ENCODE data around the gene DPP3.

DPP3 gene

GRCh38 chr11:66495401-66495854 lies 15.2 kb downstream of the DPP3 start:
- TF ChIP-seq CTCF (IDR thresholded peaks at IDR 0.05; ENCODE audit: low read depth, low read length, missing control alignments), result peak; percentile 25
- no peak overlapping the region for H3K4me3 ChIP-seq (ENCODE audit: low read depth, low read length)
- no peak for DNase-seq (ENCODE audit: low read depth)

GRCh38 chr11:66497206-66497605 lies 17.0 kb downstream of the DPP3 start:
- H3K4me3 ChIP-seq (ENCODE audit: low read depth, low read length), result no peak overlapping the region
- TF ChIP-seq CTCF (IDR thresholded peaks at IDR 0.05; ENCODE audit: low read depth, low read length, missing control alignments), result no peak
- DNase-seq (ENCODE audit: low read depth), result no peak

- no peak for DNase-seq (ENCODE audit: low read depth)
- TF ChIP-seq CTCF (IDR thresholded peaks at IDR 0.05; ENCODE audit: low read depth, low read length, missing control alignments), result no peak
- no peak overlapping the region for H3K4me3 ChIP-seq (ENCODE audit: low read depth, low read length)
Observed at GRCh38 chr11:66498506-66498905, 18.3 kb downstream of the DPP3 start.

DNA sequence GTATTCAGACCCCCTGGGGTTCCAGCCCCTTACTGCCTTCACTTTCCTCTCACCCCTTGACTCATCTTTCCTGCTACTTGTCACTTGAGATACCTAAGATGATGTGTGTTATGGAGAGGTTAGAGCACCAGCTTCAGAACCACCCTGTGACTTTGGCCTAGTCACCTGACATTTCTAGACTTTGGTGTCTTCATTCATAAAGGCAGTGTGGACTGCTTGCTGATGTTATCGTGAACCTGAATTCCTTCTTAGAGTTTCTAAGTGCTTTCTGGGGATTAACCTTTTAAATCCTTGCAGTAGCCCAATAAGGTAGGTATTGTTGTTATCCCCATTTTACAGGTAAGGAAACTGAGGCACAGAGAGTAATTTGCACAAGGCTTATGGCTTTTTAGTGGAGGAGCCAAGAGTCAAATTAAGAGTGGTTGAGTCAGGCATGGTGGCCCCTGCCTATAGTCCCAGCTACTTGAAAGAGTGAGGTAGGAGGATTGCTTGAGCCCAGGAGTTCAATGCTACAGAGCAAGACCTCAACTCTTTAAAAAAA lies 25.1 kb downstream of the DPP3 start:
- no peak overlapping the region for H3K4me3 ChIP-seq (ENCODE audit: low read depth, low read length)
- no peak for DNase-seq (ENCODE audit: low read depth)
- TF ChIP-seq CTCF (IDR thresholded peaks at IDR 0.05; ENCODE audit: low read depth, low read length, missing control alignments), result no peak

GRCh38 chr11:66509131-66509561 lies 28.9 kb downstream of the DPP3 start:
- no peak for DNase-seq (ENCODE audit: low read depth)
- no peak overlapping the region for H3K4me3 ChIP-seq (ENCODE audit: low read depth, low read length)
- no peak for TF ChIP-seq CTCF (IDR thresholded peaks at IDR 0.05; ENCODE audit: low read depth, low read length, missing control alignments)

GRCh38 chr11:66510271-66510989 lies 30.2 kb downstream of the DPP3 start, which contains the start of gene BBS1:
Gene BBS1 (plus strand): TSS chr11:66510635. CDS start chr11:66510660, 25 bp downstream.
- no peak for TF ChIP-seq CTCF (IDR thresholded peaks at IDR 0.05; ENCODE audit: low read depth, low read length, missing control alignments)

DNA sequence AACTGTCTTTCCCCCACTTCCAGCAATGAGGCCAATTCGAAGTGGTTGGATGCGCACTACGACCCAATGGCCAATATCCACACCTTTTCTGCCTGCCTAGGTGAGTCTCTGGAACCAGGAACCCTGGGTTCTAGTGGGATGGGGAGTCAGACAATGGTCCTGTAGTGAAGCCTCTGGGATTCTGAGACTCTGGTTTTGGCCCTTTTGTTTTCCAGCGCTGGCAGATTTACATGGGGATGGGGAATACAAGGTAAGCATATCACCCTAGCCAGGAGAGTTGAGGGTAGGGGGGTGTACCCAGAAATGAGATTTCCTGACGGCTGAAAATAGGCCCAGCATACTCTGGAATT lies 30.7 kb downstream of the DPP3 start:
- no peak for TF ChIP-seq CTCF (IDR thresholded peaks at IDR 0.05; ENCODE audit: low read depth, low read length, missing control alignments)
- peak overlapping the region; percentile 81 for H3K4me3 ChIP-seq (ENCODE audit: low read depth, low read length)
- DNase-seq (ENCODE audit: low read depth), result no peak

More at GRCh38 chr11:66510271-66510989, 30.2 kb downstream of the DPP3 start, which contains the start of gene BBS1:
- H3K4me3 ChIP-seq (ENCODE audit: low read depth, low read length), result peak within 1 kb of the TSS; percentile 81
- peak; percentile 8 for DNase-seq (ENCODE audit: low read depth)
